ENCODE measurements around the gene RO60.
A peak's percentile ranks its signal among the peaks of the same experiment; 100 is the strongest.

The RO60 gene

DNA sequence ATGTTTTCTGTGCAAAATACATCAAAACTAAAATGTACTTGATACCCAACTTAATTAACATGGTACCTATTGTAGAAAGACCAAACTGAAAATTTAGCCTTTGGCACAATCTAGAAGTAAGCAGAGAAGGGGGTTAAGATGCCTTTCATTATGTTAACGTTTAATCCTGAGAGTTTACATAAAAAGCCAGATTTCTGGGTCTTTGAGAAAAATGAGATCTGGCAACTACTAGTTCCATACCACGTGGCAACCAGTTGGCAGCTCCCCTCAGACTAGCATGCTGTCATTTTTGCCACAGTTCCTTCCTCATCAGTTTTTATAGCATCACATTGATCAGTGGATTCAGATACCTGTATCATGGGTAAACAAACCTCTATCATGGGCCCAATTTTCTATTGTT is 1.5 kb downstream of the RO60 start:
- DNase-seq (ENCODE audit: low read depth), result peak; percentile 45

DNA sequence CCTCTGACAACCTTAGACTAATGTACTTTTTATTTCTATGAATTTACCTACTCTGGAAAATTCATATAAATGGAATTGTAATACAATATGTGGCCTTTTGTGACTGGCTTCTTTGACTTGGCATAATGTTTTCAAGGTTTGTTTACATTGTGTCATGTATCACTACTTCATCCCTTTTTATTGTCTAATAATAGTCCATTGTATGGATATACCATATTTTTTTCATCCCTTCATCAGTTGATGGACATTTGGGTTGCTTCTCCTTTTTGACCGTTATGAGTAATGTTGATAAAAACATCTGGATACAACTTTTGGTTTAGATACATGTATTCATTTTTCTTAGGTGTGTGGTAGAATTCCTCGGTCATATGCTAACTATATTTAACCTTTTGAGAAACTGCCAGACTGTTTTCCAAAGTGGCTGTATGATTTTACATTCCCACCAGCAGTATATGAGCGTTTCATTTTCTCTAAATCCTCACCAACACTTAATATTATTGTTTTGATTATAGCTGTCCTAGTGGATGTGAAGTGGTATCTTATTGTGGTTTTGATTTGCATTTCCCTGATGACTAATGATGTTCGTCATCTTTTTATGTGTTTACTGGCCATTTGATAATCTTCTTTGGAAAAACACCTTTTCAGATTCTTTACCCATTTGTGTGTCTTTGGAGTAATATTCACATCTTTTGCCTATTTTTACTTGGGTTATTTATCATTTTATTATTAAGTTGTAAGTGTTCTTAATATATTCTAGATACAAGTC is 3.5 kb downstream of the RO60 start:
- DNase-seq (ENCODE audit: low read depth), result peak; percentile 76

DNA sequence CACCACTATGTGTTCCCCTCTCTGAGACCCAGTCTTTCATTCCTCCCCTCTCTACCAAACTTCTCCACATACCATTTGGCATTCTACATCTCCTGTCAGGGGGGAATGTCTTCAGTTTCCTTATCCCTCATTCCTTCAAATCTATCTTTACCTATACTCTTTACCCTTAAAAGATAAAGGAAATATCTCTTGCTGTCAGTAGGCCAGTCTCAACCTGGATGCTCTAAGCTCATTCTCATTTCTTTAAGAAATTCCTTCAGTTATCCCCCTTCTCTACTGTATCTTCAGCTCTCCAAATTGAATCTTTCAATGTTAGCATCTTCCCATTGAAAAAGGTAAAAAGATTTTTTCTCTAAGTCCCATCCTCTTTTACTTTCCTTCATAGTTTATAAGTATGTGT is 6.5 kb downstream of the RO60 start:
- DNase-seq (ENCODE audit: low read depth), result no peak

- no peak for DNase-seq (ENCODE audit: low read depth)
These were observed 7.2 kb downstream of the RO60 start for GRCh38 chr1:193066606-193067005.

- no peak for DNase-seq (ENCODE audit: low read depth)
These were observed 8.6 kb downstream of the RO60 start for GRCh38 chr1:193068013-193068412.

- DNase-seq (ENCODE audit: low read depth), result peak; percentile 48
These were observed 10.5 kb downstream of the RO60 start for GRCh38 chr1:193069748-193070385.

- DNase-seq (ENCODE audit: low read depth), result no peak
These were observed 11.0 kb downstream of the RO60 start for GRCh38 chr1:193070386-193070753.

- DNase-seq (ENCODE audit: low read depth), result no peak
These were observed 11.5 kb downstream of the RO60 start for GRCh38 chr1:193070942-193071341.

DNA sequence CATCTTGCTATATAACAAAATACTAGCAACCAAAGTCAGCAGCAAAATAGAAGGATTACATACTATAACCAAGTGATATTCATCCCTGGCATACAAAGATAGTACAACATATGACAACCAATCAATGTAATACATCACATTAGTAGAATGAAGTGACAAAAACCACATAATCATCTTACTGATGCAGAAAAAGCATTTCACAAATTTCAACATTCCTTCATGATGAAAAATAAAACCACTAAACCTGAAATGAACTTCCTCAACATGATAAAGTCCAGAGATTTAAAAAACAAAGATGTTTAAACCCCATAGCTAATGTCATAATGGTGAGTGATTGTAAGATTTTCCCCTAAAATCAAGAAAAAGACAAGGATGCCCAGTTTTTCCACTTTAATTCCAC is 18.6 kb downstream of the RO60 start:
- peak; percentile 5 for DNase-seq (ENCODE audit: low read depth)

DNA sequence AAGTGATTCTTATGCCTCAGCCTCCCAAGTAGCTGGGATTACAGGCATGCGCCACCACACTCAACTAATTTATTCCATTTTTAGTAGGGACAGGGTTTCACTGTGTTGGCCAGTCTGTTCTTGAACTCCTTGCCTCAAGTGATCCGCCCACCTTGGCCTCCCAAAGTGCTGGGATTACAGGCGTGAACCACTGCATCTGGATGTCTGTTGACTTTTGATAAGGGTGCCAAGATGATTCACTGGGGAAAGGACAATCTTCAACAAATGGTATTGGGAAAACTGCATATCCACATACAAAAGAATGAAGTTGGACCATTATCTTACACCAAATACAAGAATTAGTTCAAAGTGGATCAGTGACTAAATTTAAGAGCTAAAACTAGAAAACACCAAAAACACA is 19.8 kb downstream of the RO60 start:
- no peak for DNase-seq (ENCODE audit: low read depth)

GRCh38 chr1:193083365-193084088 is 24.1 kb downstream of the RO60 start:
- no peak for DNase-seq (ENCODE audit: low read depth)

GRCh38 chr1:193085263-193085662 is 25.9 kb downstream of the RO60 start:
- no peak for DNase-seq (ENCODE audit: low read depth)

DNA sequence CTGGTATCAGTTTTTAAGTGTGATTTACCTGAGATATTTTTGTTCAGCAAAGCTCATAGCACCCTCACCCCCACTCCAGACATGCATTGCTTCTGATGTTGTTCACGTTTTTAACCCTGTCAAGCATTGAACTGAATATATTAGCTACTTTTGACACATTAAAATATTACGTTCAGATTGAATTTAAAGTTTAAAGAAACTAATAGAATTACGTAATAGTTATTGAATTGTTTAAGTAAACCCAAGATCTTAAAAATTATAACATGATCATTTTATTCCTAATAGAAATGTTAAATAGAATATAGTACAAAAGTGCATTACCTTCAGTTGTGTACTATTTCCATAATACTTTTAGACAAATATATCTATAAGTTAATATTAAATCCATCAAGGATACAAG is 26.9 kb downstream of the RO60 start:
- DNase-seq (ENCODE audit: low read depth), result no peak

DNA sequence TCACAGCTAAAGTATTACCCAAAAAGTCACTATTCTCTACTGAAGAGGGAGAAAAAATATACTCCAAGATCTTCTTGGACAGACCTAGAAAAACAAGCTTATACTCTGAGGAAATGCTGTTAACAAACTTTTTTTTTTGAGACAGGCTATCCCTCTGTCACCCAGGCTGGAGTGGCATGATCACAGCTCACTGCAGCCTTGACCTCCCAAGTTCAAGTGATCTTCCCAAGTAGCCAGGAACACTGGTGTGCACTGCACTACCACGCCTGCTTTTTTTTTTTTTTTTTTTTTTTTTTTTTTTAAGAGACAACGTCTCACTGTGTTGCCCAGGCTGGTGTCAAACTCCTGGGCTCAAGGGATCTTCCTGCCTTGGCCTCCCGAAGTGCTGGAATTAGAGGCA is 28.5 kb downstream of the RO60 start:
- DNase-seq (ENCODE audit: low read depth), result no peak

- no peak for DNase-seq (ENCODE audit: low read depth)
These were observed 31.5 kb downstream of the RO60 start for GRCh38 chr1:193090865-193091264.

GRCh38 chr1:193094112-193094511 is 34.7 kb downstream of the RO60 start:
- no peak for DNase-seq (ENCODE audit: low read depth)

GRCh38 chr1:193102662-193103061 is 43.2 kb downstream of the RO60 start:
- no peak for DNase-seq (ENCODE audit: low read depth)

GRCh38 chr1:193103759-193104501 is 44.5 kb downstream of the RO60 start:
- no peak for DNase-seq (ENCODE audit: low read depth)

GRCh38 chr1:193104502-193104906 is 45.1 kb downstream of the RO60 start:
- DNase-seq (ENCODE audit: low read depth), result peak; percentile 78

DNA sequence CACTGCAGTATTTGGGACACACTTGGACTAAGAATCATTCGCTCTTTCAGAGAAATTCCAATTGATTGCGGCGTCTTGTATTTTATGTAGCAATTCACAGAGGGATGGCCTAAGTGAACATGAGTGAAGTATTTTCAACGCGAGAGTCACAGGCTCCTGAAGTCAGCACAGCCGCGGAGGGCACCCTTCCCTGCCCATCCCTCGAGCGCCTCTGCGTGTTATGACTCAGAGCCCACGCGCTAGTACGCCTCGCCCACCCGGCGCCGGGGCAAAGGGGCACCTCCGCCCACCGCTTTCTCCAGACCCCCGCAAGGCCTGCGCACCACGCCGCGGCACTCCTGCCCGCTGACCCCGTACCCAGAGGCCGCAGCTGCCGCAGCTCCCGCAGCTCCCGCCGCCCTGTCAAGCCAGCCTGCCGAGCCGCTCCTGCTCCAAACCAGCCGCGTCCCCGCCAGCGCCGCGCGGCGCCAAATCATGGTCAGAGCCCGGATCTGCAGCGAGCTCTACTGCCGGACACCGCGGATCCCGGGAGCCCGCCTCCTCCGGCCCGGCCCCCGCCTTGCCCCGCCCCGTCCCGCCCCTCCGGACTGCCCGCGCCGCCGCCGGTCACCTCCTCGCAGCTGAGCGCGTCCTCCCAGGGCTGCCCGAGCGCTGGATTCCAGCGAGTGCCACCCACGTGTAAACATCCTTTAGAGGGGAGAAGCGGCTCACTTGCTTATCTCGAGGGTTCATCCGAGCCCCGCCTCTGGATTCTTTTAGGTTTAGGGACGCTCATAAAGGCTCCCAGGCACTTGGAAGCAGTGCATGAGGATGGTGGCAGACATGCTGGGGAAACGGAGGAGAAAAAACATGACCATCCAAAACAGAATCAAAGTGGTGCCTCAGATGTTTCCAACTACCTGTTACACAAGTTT is 45.8 kb downstream of the RO60 start, which contains the start of gene GLRX2:
TSS of gene GLRX2 (minus strand) at position 508 of the 914 bp plus-strand sequence. CDS start at position 476, 32 bp downstream.
- DNase-seq (ENCODE audit: low read depth), result peak; percentile 94

DNA sequence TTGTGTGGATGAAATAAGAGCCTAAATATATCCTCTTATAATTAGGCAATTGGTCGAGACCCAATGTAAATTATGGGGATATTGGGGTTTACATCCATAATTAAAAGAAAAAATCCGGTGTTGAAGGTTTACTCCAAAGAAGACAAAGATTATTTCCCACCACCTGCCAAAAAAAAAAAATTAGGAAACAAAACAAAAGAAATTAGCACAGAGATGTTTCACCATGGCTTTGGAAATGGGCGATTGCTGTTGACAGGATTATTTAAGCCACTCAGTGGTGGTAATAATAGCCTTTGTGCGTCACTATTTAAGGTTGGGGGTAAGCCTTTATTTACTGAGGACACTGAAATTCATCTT is 46.4 kb downstream of the RO60 start:
- DNase-seq (ENCODE audit: low read depth), result no peak

All from ELR (cell line).